MCF 10A (cell line): ENCODE results near the gene MX2. TPM values are rescaled to one million over a fixed set of nuclear protein-coding genes. Genes with fewer than 3 reads are reported as not detected.

Experiments used
- BruUV-seq: library from RNA; stranded (reverse); fragments of 400-500 nt; replicated peaks from 2 replicates; lab custom pipeline; 2021; lab: Mats Ljungman, UMichigan
- CTCF ChIA-PET: fragments of 300-600 bp; sonication (Branson Sonifier 250); formaldehyde crosslinking; extraction: SDS; loops from one replicate; lab custom pipeline; 2021; ENCODE audit warnings: antibody characterized with exemption, inconsistent platforms; lab: Yijun Ruan, JAX
- POLR2A ChIA-PET: fragments of 300-600, 350-650 bp; sonication (Branson Sonifier 250); formaldehyde crosslinking; extraction: SDS; loops from one replicate; lab custom pipeline; 2020; ENCODE audit warnings: antibody characterized with exemption, inconsistent platforms; lab: Yijun Ruan, JAX
- DNase-seq: peaks from one replicate; pipeline ENCODE4 v3.0.0-alpha.2; 2018; ENCODE audit not compliant: unreplicated experiment
- H3K27ac Mint-ChIP-seq: one replicate; pipeline ENCODE4 v1.8.0; 2022; ENCODE audit warnings: mild to moderate bottlenecking, low read depth, mixed read lengths; ENCODE audit not compliant: unreplicated experiment
- H3K27me3 Mint-ChIP-seq: one replicate; pipeline ENCODE4 v1.8.0; 2022; ENCODE audit warnings: mixed read lengths; ENCODE audit not compliant: insufficient read depth, unreplicated experiment
- H3K36me3 Mint-ChIP-seq: one replicate; pipeline ENCODE4 v1.8.0; 2022; ENCODE audit warnings: mild to moderate bottlenecking, moderate library complexity, mixed read lengths; ENCODE audit not compliant: insufficient read depth, unreplicated experiment
- H3K4me1 Mint-ChIP-seq: one replicate; pipeline ENCODE4 v1.8.0; 2022; ENCODE audit warnings: mixed read lengths; ENCODE audit not compliant: insufficient read depth, unreplicated experiment
- H3K4me3 Mint-ChIP-seq: one replicate; pipeline ENCODE4 v1.8.0; 2022; ENCODE audit warnings: mild to moderate bottlenecking, moderate library complexity, mixed read lengths; ENCODE audit not compliant: unreplicated experiment
- H3K9me3 Mint-ChIP-seq: one replicate; pipeline ENCODE4 v1.8.0; 2022; ENCODE audit warnings: mixed read lengths; ENCODE audit not compliant: unreplicated experiment
- intact Hi-C: fragments of 100-400 bp; cut with micrococcal nuclease; formaldehyde crosslinking; loops from 2 replicates; pipeline ENCODE4 v1.14.1; 2022
- total RNA-seq: library from RNA; stranded (reverse); gene quantifications from 2 replicates; pipeline ENCODE4 v1.2.3, GENCODE V29; 2022
- TF ChIP-seq, protein P1 (sequence below): fragments of 200-600 bp; IDR thresholded peaks from one replicate; pipeline ENCODE4 v1.8.0; 2022; ENCODE audit warnings: antibody characterized with exemption, mild to moderate bottlenecking; ENCODE audit not compliant: unreplicated experiment

MX2 gene
- total RNA-seq, 1 experiment from 2014 or later: not detected

DNA sequence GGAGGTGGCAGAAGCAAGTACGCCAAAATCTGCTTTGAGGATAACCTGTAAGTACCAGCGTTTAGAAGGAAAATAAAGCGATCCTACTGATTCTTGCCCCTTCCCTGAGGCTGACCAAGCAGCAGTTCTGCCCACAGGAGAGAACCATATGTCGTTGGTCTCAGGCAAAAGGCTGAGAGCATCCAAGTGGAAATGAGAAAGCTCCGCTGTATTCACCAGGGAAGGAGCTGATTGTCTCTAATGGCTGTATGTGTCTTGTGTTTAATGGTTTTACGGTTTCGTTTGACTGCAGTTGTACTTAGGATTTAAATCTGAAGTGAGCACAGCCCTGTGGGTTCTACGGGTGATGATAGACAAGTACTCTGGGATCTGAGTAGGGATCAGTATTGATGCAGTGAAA is 23.4 kb upstream of the MX2 start:
- Mint-ChIP-seq H3K4me3 (no peak overlapping the region), H3K9me3 (peaks cover 22% of the 10 kb centered on the region), H3K27me3 (peaks cover 22% of the 10 kb centered on the region), H3K27ac (no peak overlapping the region), H3K36me3 (no peaks in the 10 kb centered on the region), H3K4me1 (no peaks in the 10 kb centered on the region)
- ChIA-PET CTCF (interaction anchor here (0.6 kb wide), 1 partner anchor 121 kb away, joined by 5 read pairs; no protein-coding TSS in a partner anchor), POLR2A (no interaction called here)
- intact Hi-C loops: no loop called here
- DNase-seq: no peak
- BruUV-seq: no TSS peak
- TF ChIP-seq, protein P1, sequence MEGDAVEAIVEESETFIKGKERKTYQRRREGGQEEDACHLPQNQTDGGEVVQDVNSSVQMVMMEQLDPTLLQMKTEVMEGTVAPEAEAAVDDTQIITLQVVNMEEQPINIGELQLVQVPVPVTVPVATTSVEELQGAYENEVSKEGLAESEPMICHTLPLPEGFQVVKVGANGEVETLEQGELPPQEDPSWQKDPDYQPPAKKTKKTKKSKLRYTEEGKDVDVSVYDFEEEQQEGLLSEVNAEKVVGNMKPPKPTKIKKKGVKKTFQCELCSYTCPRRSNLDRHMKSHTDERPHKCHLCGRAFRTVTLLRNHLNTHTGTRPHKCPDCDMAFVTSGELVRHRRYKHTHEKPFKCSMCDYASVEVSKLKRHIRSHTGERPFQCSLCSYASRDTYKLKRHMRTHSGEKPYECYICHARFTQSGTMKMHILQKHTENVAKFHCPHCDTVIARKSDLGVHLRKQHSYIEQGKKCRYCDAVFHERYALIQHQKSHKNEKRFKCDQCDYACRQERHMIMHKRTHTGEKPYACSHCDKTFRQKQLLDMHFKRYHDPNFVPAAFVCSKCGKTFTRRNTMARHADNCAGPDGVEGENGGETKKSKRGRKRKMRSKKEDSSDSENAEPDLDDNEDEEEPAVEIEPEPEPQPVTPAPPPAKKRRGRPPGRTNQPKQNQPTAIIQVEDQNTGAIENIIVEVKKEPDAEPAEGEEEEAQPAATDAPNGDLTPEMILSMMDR: no peak

DNA sequence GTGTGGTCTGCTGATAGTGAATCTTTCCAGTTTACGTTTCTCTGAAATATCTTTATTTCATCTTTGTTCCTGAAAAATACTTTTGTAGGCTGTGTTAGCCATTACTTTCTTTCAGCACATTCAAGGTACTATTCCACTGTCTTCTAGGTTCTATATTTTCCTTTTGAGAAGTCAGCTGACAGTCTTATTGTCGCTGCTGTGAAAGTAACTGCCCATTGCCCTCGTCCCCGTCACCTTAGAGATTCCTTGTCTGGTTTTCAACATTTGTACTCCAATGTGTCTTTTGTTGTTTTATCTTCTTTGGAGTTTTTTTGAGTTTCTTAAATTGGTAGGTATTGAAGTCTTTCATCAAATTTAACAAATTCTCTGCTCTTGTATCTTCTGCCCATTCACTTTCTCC is 19.8 kb upstream of the MX2 start:
- no peaks in the 10 kb centered on the region for H3K36me3 Mint-ChIP-seq
- H3K9me3 Mint-ChIP-seq: peaks cover 17% of the 10 kb centered on the region
- no peak for DNase-seq
- intact Hi-C loops: no loop called here
- CTCF ChIA-PET: no interaction called here
- no TSS peak for BruUV-seq
- POLR2A ChIA-PET: interaction anchor here (0.7 kb wide), 1 partner anchor 15 kb away, joined by 3 read pairs; no protein-coding TSS in a partner anchor
- H3K27ac Mint-ChIP-seq: no peak overlapping the region
- no peaks in the 10 kb centered on the region for H3K4me1 Mint-ChIP-seq
- TF ChIP-seq, protein P1: no peak
- peaks cover 48% of the 10 kb centered on the region for H3K27me3 Mint-ChIP-seq
- H3K4me3 Mint-ChIP-seq: no peak overlapping the region

DNA sequence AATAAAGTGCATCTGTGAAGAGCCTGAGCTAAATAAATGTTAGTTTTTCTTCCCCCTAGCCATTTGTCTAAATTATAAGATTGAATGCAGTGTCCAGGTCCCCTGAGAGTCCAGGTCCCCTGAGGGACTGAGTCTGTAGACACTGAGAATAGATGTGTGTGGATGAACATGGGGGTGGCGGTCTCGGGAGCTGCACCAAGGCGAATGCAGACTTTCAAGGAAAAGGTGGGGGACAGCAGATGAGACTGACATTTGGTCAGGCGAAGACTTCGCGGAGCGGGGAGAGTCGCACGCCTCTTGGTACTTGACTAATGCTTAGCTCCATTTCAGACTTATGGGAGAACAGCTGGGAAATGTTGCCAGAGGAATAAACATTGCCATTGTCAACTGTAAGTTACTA is 17.7 kb upstream of the MX2 start:
- CTCF ChIA-PET: interaction anchor here (0.7 kb wide), 1 partner anchor 60 kb away, joined by 3 read pairs; no protein-coding TSS in a partner anchor
- BruUV-seq: no TSS peak
- POLR2A ChIA-PET: interaction anchor here (1.0 kb wide), 1 partner anchor 11 kb away, joined by 3 read pairs; no protein-coding TSS in a partner anchor
- Mint-ChIP-seq H3K4me1 (no peaks in the 10 kb centered on the region), H3K36me3 (no peaks in the 10 kb centered on the region), H3K27me3 (peaks cover 69% of the 10 kb centered on the region), H3K9me3 (peaks cover 10% of the 10 kb centered on the region), H3K27ac (no peak overlapping the region), H3K4me3 (no peak overlapping the region)
- no peak for DNase-seq
- TF ChIP-seq, protein P1: no peak
- intact Hi-C loops: no loop called here

DNA sequence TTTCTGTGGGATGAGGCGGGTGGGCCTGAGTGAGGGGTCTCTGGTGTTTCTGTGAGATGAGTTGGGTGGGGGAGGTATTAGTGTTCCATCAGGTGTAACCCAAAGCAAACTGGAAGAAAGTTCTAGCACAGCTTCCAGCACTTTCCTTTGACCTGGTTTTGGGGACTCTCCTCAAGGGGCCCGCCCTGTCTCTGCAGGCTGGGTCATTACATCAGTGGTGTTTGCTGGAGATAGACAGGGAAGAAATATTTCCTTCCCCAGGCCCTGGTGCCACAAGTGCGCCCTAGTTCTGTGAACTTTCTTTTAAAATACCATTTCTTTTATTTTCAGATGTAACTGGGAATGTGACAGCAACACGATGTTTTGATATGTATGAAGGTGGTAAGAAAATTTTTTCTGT is 16.5 kb upstream of the MX2 start:
- TF ChIP-seq, protein P1: no peak
- H3K4me1 Mint-ChIP-seq: no peaks in the 10 kb centered on the region
- H3K9me3 Mint-ChIP-seq: peaks cover 10% of the 10 kb centered on the region
- POLR2A ChIA-PET: no interaction called here
- CTCF ChIA-PET: no interaction called here
- H3K27me3 Mint-ChIP-seq: peaks cover 73% of the 10 kb centered on the region
- DNase-seq: no peak
- no TSS peak for BruUV-seq
- no peak overlapping the region for H3K27ac Mint-ChIP-seq
- H3K4me3 Mint-ChIP-seq: no peak overlapping the region
- intact Hi-C loops: no loop called here
- no peaks in the 10 kb centered on the region for H3K36me3 Mint-ChIP-seq
